NB4 (cell line): ENCODE results near the gene SMIM24.

ENCODE experiments used
- DNase-seq: peaks from one replicate; pipeline ENCODE4 v3.0.0; 2010; ENCODE audit warnings: low read depth
- H3K4me3 ChIP-seq: one replicate; pipeline ENCODE4 v1.5.1; 2011; ENCODE audit warnings: mild to moderate bottlenecking, low read depth, low read length, moderate library complexity
- CTCF ChIP-seq: IDR thresholded peaks from one replicate; pipeline ENCODE4 v1.5.1; 2012; ENCODE audit warnings: low read depth, low read length
- MAX ChIP-seq: IDR thresholded peaks from 2 replicates; pipeline ENCODE4 v1.6.1; 2011; ENCODE audit warnings: low read depth, low read length
- MYC ChIP-seq: IDR thresholded peaks from 2 replicates; pipeline ENCODE4 v1.6.1; 2011; ENCODE audit warnings: low read depth, low read length
- POLR2A ChIP-seq: IDR thresholded peaks from 2 replicates; pipeline ENCODE4 v1.6.1; 2011; ENCODE audit warnings: mild to moderate bottlenecking; ENCODE audit not compliant: insufficient read length; ENCODE audit errors: extremely low read depth

The SMIM24 gene

GRCh38 chr19:3459089-3459881 lies 21.0 kb downstream of the SMIM24 start:
- no peak overlapping the region for H3K4me3 ChIP-seq
- TF ChIP-seq MAX, result no peak
- TF ChIP-seq MYC, result no peak
- no peak for TF ChIP-seq POLR2A
- no peak for TF ChIP-seq CTCF
- no peak for DNase-seq

GRCh38 chr19:3458229-3459088 lies 21.9 kb downstream of the SMIM24 start:
- H3K4me3 ChIP-seq, result no peak overlapping the region
- no peak for TF ChIP-seq MAX
- no peak for TF ChIP-seq MYC
- TF ChIP-seq POLR2A, result no peak
- no peak for TF ChIP-seq CTCF
- no peak for DNase-seq

- H3K4me3 ChIP-seq, result no peak overlapping the region
- DNase-seq, result no peak
- no peak for TF ChIP-seq POLR2A
These were observed 22.6 kb downstream of the SMIM24 start for GRCh38 chr19:3457528-3458228.

- DNase-seq, result no peak
- TF ChIP-seq CTCF, result no peak
- no peak for TF ChIP-seq MYC
- TF ChIP-seq MAX, result no peak
- no peak for TF ChIP-seq POLR2A
- H3K4me3 ChIP-seq, result no peak overlapping the region
These were observed 23.3 kb downstream of the SMIM24 start for GRCh38 chr19:3456925-3457527.

- DNase-seq, result no peak
- H3K4me3 ChIP-seq, result no peak overlapping the region
- TF ChIP-seq POLR2A (no peak), MAX (no peak), CTCF (no peak), MYC (no peak)
These were observed 24.2 kb downstream of the SMIM24 start for GRCh38 chr19:3455960-3456601.
